Body of pancreas (tissue), 4 donors: ENCODE measurements around the gene HOXB8. TPM values are rescaled to one million over a fixed set of nuclear protein-coding genes. Genes with fewer than 3 reads are reported as not detected.

Experiments used
- ATAC-seq: fragments of 150-250 bp; one replicate; pipeline ENCODE4 v1.9.1; 2016
- DNase-seq, 4 donors: peaks; one replicate each; pipeline ENCODE4 v3.0.0-alpha.2; 2019
- H3K27ac ChIP-seq, 4 donors: fragments of 200-600 bp; sonication (generic); 1 replicate in 3 of 4; 2 replicates in 1 of 4; pipeline versions ENCODE4 v1.5.1 to v1.6.1; 2016 to 2019; ENCODE audit warnings: mild to moderate bottlenecking in 1 of 4, mixed read lengths in 1 of 4, moderate library complexity in 1 of 4
- H3K27me3 ChIP-seq, 2 donors: fragments of 200-600 bp; sonication (generic); one replicate each; pipeline ENCODE4 v1.6.0; 2016; ENCODE audit warnings: mild to moderate bottlenecking in 1 of 2
- H3K36me3 ChIP-seq, 2 donors: fragments of 200-600 bp; sonication (generic); replicated peaks in 1 of 2; 2 replicates each; pipeline ENCODE4 v1.5.1; 2016; ENCODE audit warnings: low read depth in 2 of 2; ENCODE audit not compliant: insufficient read depth in 1 of 2
- H3K4me1 ChIP-seq: fragments of 200-600 bp; sonication (generic); one replicate; pipeline ENCODE4 v1.6.0; 2016
- H3K4me3 ChIP-seq, 2 donors: fragments of 200-600 bp; sonication (generic); 1 replicate in 1 of 2; 2 replicates in 1 of 2; pipeline ENCODE4 v1.5.1; 2016 to 2019
- H3K9me3 ChIP-seq, 3 donors: fragments of 200-600 bp; sonication (generic); 1 replicate in 2 of 3; 2 replicates in 1 of 3; pipeline ENCODE4 v1.5.1; 2016
- POLR2A ChIP-seq, 3 donors: fragments of 450-650 bp; IDR thresholded peaks; one replicate each; pipeline ENCODE4 v1.6.1; 2016; ENCODE audit warnings: antibody characterized with exemption in 3 of 3, mild to moderate bottlenecking in 2 of 3
- WGBS, 2 donors: methylation state at CpG; one replicate each; pipeline ENCODE4 v1.1.5; 2017; 5-methylcytosine and 5-hydroxymethylcytosine counted together
- intact Hi-C: fragments of 100-400 bp; cut with DNase I; formaldehyde crosslinking; loops from one replicate; pipeline ENCODE4 v1.15.1; 2023
- total RNA-seq, 2 donors: library from RNA; depleted of rRNA; stranded (reverse); fragments of >200 nt; gene quantifications; one replicate each; pipeline ENCODE4 v1.1.0, GENCODE V29; 2016
- TF ChIP-seq, protein P1 (sequence below), 7 experiments: fragments of 450-650 bp in 4 of 7; fragments of 200-600 bp in 3 of 7; sonication (generic) in 3 of 7; IDR thresholded peaks; one replicate each; pipeline ENCODE4 v1.5.1; 2016 to 2019; ENCODE audit warnings: antibody characterized with exemption in 7 of 7

HOXB8 gene
- total RNA-seq, 2 donors from 2014 or later, result not detected

GRCh38 chr17:48590607-48591161 lies 24.4 kb downstream of the HOXB8 start:
- TF ChIP-seq, protein P1, sequence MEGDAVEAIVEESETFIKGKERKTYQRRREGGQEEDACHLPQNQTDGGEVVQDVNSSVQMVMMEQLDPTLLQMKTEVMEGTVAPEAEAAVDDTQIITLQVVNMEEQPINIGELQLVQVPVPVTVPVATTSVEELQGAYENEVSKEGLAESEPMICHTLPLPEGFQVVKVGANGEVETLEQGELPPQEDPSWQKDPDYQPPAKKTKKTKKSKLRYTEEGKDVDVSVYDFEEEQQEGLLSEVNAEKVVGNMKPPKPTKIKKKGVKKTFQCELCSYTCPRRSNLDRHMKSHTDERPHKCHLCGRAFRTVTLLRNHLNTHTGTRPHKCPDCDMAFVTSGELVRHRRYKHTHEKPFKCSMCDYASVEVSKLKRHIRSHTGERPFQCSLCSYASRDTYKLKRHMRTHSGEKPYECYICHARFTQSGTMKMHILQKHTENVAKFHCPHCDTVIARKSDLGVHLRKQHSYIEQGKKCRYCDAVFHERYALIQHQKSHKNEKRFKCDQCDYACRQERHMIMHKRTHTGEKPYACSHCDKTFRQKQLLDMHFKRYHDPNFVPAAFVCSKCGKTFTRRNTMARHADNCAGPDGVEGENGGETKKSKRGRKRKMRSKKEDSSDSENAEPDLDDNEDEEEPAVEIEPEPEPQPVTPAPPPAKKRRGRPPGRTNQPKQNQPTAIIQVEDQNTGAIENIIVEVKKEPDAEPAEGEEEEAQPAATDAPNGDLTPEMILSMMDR (IDR thresholded peaks at IDR 0.05), result no peak
- TF ChIP-seq POLR2A (IDR thresholded peaks at IDR 0.05), result no peak
- ATAC-seq (no peak), DNase-seq (no peak)
- intact Hi-C loops, result no loop called here
- H3K4me1 ChIP-seq, result peaks cover 16% of the 10 kb centered on the region
- peaks cover 0 to 43% of the 10 kb centered on the region in 2 donors for H3K27me3 ChIP-seq
- no peak overlapping the region for H3K4me3 ChIP-seq
- H3K36me3 ChIP-seq, result no peaks in the 10 kb centered on the region
- H3K27ac ChIP-seq, result no peak overlapping the region
- H3K9me3 ChIP-seq, result no peaks in the 10 kb centered on the region

DNA sequence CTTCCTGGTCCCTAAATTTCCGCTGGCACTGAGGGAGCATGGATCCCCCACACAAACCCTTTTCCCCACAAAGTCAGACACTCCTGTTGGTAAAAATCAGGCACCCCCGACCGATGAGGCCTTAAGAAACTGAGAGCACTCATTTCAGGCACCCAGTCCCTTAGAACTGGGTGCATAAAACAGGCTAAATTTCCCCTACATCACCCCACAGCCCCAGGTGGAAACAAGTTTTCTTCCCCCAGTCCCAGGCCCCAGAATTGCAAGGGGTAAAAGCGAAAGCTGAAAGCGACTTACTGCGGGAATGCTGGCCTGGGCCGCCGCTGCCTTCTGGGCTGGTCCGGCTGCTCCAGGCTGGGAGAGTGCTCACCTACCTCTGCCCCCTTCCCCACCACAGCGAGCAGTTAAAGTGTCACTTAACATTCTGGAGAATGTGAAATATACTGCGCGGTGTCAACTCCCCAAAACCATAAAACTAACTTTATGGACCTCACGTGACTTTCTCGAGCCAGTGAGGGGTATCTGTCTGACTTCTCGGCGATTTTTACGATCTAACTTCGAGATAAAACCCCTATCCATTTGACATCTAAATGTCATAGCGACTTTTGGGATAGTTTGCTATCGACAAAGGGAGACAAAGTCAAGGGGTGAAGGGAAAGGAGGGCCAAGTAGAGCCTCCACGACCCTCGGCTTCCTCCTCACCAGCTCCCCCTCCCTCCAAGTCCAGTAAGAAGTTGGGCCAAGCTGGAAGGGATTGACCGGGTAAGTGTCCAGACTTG lies 25.1 kb downstream of the HOXB8 start, which contains the start of gene HOXB3:
Gene HOXB3 (minus strand): TSS at position 411 of the 776 bp plus-strand sequence. CDS start 37,767 bp downstream, outside the sequence.
- no peak for DNase-seq
- no peak for ATAC-seq
- no peak within 1 kb of the TSS for H3K27ac ChIP-seq
- H3K4me3 ChIP-seq, result no peak within 1 kb of the TSS
- H3K9me3 ChIP-seq, result no peaks in the 10 kb centered on the region
- intact Hi-C loops, result no loop called here
- TF ChIP-seq POLR2A (IDR thresholded peaks at IDR 0.05), result no peak
- TF ChIP-seq, protein P1 (IDR thresholded peaks at IDR 0.05), result no peak
- no peaks in the 10 kb centered on the region for H3K36me3 ChIP-seq
- WGBS, 2 donors, result 46 to 47% methylated on average over 22 to 23 of the region's 23 CpGs
- peaks cover 0 to 43% of the 10 kb centered on the region in 2 donors for H3K27me3 ChIP-seq
- H3K4me1 ChIP-seq, result peaks cover 22% of the 10 kb centered on the region

DNA sequence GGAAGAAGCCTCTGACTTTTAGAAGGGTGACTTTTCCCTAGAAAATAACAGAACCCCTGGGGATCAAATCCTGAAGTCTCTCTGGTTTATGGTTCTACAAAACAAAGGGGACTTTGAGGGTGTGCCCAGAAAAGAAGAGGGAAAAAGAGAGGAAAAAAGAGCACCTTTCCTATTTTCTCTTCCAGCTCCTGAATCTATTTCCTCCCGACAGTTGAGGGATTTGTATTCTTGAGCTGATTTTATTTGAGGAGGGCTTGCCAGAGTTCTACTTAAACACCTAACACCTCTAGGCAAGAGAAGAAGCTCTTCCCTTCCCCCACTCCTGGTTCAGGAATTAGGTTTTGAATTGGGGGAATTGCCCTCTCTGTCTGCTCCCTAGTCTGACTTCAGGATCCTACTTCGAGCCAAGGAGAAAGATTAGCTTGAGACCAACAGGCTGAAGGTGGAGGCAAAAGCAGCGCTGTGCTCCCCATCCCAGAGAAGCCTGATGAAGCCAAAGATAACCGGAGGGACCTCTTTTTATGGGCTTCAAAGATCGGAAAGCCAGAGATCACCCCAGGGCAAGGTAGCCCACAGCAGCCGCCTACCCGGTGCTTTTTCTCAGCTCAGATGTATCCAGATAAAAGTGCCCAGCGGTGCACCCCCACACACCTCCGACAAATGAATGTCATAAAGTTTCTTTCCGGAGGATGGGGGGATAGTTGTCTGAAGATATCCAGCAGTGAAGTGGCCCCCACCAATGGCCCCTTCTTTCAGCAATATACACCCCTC lies 25.8 kb downstream of the HOXB8 start:
- Histone ChIP-seq H3K27ac (no peak overlapping the region), H3K36me3 (no peaks in the 10 kb centered on the region), H3K4me3 (no peak overlapping the region), H3K4me1 (peaks cover 24% of the 10 kb centered on the region), H3K27me3 (peaks cover 0 to 41% of the 10 kb centered on the region in 2 donors), H3K9me3 (no peaks in the 10 kb centered on the region)
- ATAC-seq (no peak), DNase-seq (no peak)
- intact Hi-C loops, result no loop called here
- 13 to 18% methylated on average over 10 of the region's 10 CpGs for WGBS, 2 donors
- no peak for TF ChIP-seq POLR2A (IDR thresholded peaks at IDR 0.05)
- TF ChIP-seq, protein P1 (IDR thresholded peaks at IDR 0.05), result no peak

- Histone ChIP-seq H3K9me3 (no peaks in the 10 kb centered on the region), H3K27ac (no peak overlapping the region), H3K36me3 (no peaks in the 10 kb centered on the region), H3K4me3 (no peak overlapping the region), H3K27me3 (peaks cover 0 to 43% of the 10 kb centered on the region in 2 donors), H3K4me1 (peaks cover 23% of the 10 kb centered on the region)
- TF ChIP-seq POLR2A (IDR thresholded peaks at IDR 0.05), result no peak
- TF ChIP-seq, protein P1 (IDR thresholded peaks at IDR 0.05), result no peak
- DNase-seq (no peak), ATAC-seq (no peak)
- 17 to 20% methylated on average over 2 of the region's 2 CpGs for WGBS, 2 donors
- intact Hi-C loops, result no loop called here
These were observed 26.6 kb downstream of the HOXB8 start for GRCh38 chr17:48588528-48588927.
